Stimulated activated CD4-positive, alpha-beta T cell treated with anti-CD3 and anti-CD28 coated beads, Interleukin-1b, Interleukin-23, amount 100 ng/mL, for 48 hours (primary cell): ENCODE results near the gene AIP.
A peak's percentile ranks its signal among the peaks of the same experiment; 100 is the strongest.

ENCODE experiments used
- DNase-seq: peaks from one replicate; pipeline ENCODE4 v3.0.0-alpha.2; 2020

AIP gene

DNA sequence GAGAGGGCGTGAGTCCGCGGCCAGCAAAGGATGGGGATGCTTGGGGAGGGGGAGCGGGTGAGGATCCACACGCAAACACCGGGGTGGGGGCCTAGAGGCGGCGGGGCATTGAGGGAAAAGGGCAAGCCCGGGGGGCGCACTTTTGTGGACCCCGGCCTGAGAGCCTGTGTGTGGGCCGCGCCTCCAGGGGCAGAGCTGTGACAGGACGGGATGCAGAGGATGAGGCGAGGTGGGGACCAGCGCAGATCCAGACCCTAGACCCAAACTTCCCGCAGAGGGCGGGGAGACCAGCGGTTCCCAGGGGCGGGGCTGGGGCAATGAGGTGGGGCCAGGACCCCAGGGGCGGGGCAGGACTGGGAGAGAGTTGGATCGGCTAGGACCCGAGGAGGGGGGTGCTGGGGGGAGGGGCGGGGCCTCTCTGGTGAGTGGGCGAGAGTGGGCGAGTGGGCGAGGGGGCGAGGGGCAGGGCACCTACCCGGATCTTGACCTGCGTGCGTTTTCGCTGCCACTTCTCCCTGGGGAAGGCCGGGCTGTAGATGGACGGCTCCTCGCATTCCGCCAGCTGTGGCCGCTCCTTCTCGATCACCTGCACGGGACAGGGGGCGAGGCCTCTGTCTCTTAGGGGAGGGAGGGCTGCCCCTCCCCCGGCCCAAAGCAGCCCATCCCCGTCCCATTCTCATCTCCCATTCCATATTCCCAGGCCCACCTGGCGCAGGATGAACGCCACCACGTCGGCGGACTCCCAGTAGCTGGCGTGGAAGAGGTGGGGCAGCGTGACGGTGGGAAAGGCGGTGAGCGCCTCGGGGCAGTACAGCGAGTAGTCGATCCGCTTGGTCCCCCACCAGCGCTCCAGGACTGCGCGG lies 11.8 kb downstream of the AIP start:
- DNase-seq, result no peak

DNA sequence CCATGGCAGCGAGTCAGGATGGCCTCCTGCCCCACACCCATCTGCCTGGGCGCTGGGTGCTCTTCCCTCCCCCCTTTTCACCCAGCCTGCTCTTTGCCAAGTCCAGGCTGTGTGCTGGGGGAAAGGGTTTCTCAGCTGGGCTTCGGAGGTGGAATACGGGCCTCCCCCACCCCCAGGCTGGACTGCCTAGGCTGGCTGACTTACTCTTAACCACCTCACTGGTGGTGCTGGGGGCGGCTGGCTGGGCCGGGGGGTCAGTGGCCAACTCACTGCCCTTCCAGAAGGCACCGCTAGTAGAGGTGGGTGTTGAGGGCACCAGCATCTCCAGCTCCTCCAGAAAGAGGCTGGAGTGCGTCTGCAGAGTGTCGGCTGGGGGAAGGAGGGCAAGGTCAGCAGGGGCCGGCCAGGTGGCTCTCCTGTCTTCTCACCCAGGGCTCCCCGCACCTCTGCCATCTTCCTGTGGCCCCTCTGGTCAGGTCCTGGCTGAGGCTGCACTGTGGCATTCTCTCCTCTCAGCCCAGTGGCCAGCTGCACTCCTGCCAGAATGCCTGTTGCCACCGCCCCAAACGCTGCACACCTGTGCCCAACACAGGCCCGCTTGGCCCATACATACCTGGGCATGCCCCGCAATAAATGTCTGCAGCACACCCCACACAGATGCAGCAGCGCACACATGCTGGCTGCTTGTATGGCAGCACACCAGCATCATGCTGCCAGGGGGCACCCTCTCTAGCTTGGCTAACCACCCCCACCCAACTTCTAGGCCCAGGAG lies 12.6 kb downstream of the AIP start:
- no peak for DNase-seq

DNA sequence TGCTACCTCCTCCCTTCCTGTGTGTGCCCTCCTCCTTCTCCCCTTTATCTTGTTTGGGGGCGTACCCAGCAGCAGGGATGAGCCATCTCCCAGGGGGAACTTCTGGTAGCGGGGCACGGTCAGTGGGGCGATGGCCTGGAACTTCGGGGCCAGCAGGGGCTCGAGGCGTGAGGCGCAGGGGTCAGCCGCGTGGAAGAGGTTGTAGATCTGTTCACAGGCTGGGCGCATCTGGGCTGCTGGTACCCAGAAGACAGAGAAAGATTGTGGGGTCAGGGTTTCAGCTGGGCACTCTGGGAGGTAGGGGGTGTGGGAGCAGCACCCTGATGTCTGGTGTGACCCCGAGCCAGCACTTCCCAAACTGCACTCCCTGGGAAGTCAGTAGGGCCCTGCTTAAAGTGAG lies 13.3 kb downstream of the AIP start:
- DNase-seq, result no peak

DNA sequence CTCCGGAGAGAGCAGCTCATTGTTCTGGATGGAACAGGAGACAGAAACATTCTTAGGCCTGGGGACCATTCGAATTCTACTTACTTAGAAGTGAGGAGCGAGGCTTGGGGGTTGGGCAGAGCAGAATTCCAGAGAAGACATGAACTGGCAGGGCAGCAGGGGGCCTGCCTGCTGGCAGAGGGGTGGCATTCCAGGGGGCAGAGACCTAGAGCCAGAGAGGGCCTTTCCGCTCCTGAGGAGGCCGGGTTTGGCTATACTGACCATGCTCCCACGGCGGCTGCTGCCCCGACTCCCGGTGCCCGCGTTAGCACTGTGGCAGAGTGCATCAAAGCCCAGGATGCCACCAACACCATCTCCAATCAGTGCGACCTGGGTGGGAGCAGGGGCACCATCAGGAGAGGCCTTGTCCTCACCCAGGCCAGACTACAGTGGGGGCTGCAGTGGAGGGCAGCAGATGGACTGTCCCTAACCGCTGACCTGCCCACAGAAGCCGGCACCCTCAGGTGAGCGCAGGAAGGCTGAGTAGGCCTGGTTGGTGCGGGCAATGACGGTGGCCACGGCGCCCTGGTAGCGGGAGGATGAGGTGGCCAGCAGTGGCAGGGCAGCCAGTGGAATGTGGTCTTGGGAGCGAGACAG lies 14.9 kb downstream of the AIP start:
- no peak for DNase-seq

DNA sequence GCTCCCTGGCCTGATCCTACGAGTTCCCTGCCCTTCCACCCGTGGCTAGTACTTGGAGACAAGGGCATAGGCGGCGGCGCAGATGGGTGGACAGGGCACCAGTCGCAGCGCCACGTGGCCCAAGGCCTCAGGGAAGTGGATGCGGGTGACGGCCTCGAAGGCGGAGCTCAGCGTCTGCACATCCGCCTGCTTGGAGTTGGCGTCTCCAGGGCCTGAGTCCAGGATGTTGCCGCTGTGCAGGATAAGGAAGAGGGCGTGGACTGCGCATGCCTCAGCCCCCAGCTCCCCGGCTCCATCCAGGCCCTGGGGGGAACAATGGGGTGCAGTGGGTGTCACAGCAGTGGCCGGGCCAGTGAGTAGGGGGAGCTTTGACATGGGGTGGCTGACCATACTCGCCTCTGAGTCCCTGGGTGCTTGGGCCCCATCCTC lies 15.7 kb downstream of the AIP start:
- no peak for DNase-seq

DNA sequence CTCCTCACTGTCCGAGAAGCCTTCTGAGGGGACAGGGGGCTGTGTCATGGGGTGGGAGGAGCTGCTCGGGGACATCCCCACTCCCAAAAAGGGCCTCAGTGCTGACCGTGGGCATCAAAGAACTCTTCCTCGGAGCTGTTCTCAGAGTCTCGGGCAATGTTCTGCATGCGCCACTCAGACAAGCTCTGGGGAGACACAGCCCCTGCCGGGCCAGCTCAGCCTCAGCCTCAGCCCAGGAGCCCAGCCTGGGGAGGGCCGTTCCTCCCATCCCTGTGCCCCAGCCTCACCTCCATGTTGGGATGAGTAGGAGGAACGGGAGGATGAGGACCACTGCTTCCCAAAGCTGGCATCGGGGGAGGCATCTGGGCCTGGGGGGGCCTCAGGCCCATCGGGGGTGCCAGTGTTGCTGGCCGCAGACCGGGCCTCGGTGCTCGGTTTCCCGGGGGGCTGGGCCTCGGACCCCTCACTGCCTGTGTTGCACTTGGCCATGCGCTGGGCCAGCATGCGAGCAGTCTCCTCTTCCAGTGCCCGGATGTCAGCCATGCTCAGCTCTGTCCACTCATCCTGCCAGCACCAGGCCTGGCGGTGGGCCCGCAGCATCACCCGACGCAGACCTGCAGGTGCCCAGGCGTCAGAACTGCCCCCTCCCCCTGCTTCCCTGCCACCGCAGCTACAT lies 17.1 kb downstream of the AIP start:
- DNase-seq, result no peak

DNA sequence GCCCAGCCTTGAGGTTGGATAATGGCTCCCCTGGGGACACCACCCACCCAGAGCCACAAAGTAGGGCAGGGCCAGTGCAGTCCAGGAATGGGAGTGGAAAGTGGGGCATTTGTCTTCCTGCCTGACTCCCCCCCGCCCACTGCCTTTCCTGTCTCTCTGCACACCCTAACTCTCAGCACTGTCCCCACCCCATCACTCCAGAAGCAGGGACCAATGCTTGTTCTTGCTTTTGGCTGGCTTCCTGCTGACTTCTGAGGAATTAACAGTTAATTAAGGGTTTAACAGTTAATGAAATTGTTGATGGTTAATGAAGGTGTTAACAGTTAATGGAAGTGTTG lies 17.6 kb downstream of the AIP start:
- no peak for DNase-seq

DNA sequence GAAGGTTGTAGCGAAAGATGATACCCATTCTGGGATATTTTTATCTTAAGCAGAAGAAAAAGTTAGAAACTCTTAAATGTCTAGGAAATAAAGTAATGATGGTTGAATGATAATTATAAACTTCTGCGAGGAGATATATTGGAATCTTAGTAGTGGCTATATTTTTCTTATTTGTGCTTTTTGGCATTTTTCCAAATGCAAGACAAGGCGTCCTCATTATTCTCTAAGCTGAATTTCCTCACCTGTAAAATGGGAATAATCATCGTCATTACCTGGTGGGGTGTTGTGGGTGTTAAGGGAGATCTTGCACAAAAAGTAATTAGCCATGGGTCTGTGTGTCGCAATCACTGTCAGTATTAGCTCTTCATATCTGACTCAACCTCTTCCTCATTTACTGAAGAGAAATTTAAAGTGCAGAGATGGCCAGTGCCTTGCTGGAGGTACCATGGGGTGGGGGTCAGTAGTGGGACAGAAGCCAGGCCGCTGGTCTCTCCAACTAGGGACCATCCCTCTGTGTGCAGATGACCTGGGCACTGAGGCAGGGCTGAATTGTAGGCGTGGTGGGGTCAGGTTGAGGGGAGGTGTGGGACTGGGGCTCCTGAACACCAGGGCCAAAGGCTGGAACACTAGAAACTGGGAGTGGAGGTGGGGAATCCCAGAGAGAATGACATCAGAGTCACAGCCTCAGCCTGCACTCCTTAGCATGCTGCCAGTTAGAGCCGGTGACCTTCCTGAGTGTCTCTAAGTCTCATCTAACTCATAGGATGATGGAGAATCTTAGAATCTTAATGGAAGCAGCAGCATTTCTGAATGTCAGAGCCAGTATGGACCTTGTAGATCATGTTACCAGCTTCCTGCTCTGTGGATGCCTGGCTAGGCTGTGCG lies 18.2 kb downstream of the AIP start:
- no peak for DNase-seq

DNA sequence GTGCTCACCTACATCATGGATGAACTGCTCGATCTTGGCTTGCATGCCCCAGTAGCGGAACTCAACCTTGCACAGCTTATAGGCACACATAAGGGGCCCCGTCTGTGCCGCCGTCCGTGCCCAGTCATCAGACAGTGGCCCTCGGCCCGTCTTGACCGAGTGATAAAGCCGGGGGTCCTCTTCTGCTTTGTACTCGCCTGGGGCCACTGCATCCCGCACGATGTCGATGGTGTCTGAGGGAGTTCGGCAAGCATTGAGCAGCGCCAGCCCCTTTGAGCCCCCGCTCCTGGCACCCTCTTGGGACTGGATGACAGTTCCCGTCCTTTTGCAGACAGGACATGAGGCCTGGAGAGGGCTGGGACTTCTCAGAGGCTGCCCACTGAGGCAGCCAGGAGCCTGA lies 19.0 kb downstream of the AIP start:
- DNase-seq, result no peak

DNA sequence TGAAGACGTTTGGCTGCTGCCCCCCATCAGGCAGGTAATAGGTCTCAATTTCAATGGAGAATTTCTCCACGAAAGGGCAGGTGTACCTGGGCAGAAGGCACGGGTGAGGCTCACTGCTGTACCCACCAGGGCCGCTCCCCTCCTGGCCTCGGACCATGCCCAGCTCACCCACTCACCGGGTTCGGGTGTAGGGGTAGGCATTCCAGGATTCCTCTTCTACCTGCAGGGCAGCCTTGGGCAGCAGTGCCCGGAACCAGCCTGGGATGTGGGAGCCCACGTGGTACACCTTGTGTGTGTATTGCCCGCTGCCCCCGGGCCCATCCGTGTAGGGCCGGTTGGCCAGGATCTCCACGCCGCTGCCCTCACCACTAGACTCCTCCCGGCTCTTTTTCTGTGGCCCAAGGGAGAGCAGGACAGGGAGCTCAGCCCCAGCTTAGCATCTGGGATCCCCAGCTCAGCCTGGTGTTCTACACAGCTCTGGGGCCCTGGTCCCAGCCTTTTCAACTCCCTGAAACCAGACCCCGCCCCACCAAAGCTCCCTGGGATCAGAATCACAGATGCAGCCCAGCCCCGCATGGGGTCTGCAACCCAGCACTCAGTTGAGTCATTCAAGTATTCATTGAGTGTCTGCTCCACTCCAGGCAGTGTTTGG lies 19.6 kb downstream of the AIP start:
- DNase-seq, result no peak

DNA sequence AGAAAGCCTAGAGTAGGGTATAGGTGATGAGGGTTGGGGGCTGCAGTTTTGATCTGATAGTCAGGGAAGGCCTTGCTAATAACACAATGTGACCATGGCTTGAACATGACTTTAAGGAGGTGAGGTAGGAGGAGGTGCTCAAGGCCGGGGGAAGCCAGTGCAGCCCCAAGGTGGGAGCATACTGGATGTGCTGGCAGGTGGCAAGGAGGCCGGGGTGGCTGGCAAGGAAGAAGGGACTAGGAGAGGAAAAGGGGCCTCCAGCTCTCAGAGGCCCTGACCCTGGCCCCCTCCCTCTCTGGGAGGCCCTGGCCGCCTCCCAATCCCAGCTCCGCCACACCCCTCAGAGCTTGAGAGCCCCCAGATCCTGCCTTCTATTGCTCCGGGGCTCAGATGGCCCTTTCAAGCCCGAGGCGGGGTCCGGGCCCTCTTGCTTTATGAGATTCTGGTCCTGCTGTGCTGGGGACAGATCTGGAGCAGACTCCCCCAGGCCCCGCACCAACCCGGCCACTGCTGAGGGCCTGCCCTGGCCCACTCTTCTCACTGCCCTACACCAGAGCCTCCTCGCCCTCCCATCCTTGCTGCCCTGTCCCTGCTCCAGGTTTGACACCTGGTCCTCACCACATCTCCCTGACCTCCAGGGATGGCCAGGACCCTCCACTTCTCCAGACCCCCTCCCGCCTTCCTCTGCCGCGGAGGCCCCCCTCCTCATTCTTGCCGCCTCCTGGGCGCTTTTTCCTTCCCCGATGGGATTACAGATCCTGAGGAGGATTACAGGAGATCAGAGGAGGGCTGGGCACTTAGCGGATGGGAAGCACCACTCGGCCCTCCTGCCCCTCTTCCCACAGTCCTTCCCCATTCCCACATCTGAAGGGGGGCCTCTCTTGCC lies 20.5 kb downstream of the AIP start:
- DNase-seq, result no peak

DNA sequence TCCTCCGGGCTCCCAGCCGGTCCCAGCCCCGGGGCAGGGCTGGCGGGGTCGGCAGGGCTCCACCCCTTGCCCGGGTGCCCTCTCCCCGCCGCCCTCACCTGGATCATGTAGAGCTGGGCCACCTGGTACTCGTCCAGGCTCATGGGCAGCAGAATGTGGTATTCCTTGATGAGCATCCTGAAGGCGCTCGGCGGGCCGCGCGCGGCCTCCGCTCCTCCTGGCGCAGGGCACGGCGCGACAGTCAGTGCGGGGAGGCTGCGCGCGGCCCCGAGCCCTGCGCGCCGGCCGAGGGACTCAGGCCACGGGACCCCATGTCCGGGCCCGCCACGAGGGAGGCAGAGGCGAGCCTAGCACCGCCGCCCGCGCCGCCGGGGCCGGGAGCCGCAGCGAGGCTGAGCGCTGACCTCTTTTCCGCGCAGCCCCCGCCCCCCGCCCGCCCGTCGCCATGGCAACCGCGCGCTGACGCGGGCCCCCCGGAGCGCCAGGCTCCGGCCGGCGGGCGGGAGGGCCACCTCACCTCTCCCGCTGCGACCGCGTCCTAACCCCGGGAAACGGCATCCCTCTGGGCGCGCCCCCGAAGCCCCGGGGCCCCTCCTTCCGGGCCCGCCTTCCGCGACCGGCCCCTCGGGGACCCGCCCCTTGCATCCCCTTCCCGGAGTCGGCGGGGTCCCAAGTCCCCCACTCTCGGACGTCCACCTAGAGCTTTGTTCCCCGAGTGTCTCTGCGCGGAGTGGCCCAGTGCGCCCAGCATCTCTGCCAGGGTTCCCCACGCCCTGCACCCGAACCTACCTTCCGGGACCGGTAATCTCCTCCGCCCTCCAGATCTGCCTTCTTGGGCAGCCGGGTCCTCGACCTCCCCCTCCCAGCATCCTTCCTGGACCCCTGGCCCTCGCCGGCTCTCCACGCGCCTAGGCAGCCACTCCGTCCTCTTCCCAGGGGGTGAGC lies 21.5 kb downstream of the AIP start:
- DNase-seq, result no peak

DNA sequence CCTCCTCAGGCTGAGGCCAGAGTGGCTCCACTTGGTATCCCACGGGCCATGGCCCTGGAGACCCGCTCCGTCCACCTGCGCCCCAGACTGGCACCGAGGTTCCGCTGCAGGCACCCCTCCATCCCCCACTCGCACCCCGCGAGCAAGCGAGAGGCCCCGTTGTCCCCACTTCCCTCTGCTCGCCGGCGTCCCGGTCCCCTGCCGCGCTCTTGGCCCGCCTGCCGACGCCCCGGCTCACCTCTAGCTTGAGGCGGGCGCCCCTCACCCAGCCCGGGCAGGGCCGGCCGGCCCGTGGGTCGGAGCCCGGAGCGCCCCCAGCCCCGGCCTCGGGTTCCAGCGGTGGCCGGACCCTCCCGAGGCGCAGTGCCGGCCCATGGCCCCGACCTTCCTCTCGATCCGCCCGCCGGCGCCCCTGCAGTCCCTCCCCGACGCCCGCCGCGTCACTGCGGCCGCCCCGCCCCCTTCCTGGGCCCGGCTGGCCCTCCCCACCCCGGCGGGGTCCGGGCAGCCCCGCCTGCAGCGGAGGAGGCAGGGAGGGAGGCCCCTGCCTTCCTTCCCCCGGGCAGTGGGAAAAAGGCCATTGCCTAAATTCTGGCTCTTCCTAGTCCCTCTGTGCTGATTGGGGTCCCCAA lies 22.2 kb downstream of the AIP start, which contains the start of gene PITPNM1:
PITPNM1 (minus strand) TSS at position 414 of the 632 bp plus-strand sequence. CDS start 1,183 bp downstream, outside the sequence.
- DNase-seq, result peak; percentile 69

DNA sequence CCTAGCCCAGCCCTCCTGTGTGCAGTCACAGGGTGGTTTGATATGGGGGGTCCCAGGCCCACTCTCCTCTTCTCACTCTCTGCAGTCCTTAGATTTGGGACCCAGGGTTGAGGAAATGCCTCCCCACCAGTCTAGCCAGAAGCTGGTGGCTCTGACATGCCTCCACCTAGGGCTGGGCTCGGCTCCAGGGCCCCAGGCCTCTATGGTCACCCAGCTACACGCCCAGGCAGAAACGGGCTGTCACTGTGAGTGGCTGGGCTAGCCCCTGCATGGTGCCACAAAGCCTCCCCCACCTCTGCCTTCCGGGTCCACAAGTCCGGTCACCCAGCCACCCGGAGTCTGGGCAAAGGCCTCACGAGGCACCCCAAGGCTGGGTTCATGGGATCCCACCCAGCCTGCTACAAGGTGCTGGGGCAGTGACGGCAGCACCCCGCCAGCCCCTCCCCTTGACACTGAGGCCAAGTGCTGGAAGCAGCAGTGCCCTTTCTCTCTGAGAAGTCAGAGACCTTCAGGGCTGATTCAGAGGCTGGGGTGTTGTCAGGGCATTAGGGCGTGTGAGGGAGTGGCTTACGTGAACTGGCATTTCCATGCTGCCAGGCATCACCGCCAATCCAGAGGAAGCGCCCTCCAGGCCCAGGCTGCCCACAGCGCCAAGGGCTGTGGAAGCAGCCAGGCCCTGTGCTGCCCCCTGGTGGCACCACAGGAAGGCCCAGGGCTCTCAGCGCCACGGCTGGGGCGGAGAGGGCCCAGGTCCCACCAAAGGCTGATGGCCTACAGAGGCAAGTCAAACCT lies 23.0 kb downstream of the AIP start:
- DNase-seq, result peak; percentile 97

DNA sequence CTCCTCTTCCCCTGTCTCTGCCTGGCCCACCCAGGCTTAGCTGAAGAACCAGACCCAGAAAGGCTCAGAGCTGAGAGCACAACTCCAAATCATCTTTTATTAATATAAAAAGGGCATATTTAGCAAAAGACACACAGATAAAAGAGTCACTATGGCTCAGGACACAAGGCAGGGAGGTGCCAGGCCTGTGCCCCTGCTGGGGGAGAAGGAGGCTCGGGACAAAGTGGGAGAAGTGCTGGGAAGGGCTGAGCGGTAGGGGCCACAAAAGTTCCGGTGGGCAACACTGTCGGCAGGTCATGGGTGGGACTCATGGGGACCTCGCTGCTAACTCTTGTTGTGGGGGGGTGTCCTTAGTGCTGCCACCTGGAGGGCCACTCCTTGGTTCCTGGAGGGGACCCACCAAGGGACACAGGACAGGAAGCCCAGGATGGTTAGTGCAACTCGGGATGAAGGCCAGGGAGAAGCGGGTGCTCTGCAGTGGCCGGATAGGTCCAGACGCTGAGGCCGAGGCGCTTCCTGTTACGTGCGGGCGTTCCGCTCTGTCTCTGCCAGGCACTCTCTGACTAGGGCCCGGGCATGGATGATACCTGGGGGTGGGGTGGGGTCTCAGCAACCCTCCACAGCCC lies 23.7 kb downstream of the AIP start:
- DNase-seq, result no peak

DNA sequence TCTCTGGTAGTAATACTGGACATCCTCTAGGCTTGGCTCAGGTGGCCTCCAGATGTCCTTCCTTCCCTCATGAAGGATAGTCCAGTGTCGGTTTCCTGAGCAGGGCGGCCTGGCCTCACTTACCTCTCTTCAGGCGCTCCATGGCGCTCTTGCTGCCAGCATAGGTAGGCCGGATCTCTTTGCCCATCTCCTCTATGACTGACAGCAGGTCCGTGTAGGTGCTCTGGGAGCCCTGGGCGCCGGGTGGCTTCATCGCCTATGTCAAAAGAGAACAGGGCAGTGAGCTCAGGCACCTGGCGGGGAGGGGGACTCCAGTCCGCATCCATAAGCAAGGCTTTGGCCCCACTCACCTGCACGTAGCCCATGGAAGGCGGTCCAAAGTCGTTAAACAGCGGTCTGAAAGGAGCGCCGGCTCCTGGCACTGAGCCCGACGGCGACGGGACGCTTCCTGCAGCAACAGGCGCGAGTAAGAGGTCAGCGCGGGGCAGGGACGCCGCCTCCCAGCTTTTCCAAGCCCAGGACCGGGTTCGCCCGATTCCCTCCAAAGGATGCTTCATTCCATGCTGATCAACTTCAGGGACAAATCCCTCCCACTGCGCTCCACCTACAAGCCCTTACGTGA lies 24.5 kb downstream of the AIP start:
- no peak for DNase-seq
